SW480 (cell line): ENCODE results near the gene SLC38A9.
A peak's percentile ranks its signal among the peaks of the same experiment; 100 is the strongest.
"Not testable (repeated sequence)": the region's sequence is repeated elsewhere in the genome, so short reads cannot be mapped to it uniquely, and the experiment has no call there.

ENCODE experiments used
- DNase-seq: peaks from one replicate; pipeline ENCODE4 v3.0.0-alpha.2; 2016; ENCODE audit warnings: low spot score

Gene SLC38A9, protein sequence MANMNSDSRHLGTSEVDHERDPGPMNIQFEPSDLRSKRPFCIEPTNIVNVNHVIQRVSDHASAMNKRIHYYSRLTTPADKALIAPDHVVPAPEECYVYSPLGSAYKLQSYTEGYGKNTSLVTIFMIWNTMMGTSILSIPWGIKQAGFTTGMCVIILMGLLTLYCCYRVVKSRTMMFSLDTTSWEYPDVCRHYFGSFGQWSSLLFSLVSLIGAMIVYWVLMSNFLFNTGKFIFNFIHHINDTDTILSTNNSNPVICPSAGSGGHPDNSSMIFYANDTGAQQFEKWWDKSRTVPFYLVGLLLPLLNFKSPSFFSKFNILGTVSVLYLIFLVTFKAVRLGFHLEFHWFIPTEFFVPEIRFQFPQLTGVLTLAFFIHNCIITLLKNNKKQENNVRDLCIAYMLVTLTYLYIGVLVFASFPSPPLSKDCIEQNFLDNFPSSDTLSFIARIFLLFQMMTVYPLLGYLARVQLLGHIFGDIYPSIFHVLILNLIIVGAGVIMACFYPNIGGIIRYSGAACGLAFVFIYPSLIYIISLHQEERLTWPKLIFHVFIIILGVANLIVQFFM

DNA sequence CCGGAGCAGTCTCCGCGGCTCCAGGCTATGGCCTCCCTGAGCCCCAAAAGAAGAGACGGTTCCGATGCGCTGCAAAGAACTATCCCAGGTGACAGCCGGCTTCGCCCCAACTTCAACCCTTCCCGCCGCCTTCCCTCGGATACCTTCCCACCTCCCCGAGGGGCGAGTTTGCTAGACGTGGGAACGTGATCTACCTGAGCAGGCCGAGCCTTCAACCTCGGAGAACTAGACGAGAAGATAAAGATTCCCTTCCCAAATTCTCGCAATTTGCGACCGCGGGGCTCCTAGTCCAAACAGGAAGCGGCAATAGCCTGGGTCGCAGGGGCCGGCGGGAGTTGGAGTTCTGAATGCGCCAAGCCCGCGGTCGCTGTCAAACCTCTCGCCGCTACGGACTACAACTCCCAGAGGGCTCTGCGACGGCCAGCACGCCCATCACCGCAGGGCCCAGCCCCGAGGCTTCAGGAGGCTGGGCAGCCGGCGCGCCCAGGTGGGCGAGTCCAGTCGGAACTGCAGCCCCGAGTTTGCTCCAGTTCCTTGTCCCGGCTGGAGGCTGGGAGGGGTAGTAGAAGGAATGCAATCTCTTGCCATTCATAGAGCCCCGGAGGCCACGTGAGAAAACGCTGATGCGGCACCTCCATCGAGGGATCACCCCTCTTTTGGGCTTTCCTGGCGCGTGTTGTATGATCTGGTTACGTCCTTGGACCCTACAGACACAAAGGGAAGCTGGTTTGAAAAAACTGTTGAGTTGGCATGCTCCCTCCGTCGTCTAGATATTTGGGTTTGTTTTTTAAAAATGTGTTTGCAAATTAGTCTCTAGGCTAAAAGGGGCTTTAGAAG, at the start of gene SLC38A9:
Gene SLC38A9 (minus strand): TSS at position 302 of the 837 bp plus-strand sequence. CDS start 14,366 bp downstream, outside the sequence.
- peak; percentile 93 for DNase-seq

DNA sequence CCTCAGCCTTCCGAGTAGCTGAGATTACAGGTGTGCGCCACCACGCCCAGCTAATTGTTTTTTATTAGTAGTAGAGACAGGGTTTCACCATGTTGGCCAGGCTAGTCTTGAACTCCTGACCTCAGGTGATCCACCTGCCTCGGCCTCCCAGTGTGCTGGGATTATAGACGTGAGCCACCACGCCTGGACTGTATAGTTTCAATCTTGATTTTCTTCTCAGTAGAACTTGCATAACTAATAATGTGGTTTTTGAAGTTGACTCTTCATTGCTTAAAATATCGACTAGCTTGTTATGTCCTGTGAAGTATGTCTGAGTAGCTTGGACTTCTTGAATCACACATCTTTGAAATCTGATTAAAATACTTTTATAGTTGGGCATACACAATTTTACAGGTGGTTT, 49.6 kb upstream of the SLC38A9 start:
- DNase-seq = not testable (repeated sequence)

DNA sequence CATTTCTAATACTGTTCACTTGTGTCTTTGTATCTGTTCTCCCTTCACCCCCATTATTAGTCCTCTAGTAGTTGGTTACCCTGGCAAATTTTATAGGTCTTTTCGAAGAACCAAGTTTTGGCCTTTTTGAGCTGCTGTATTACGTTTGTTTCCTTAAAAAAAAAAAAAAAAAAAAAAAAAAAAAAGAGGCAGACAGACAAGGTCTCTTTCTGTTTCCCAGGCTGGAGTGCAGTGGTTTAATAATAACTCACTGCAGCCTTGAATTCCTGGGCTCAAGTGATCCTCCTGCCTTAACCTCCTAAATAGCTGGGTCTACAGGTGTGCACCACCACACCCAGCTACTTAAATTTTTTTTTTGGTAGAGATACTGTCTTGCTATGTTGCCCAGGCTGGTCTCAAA, 46.6 kb upstream of the SLC38A9 start:
- DNase-seq = no peak

DNA sequence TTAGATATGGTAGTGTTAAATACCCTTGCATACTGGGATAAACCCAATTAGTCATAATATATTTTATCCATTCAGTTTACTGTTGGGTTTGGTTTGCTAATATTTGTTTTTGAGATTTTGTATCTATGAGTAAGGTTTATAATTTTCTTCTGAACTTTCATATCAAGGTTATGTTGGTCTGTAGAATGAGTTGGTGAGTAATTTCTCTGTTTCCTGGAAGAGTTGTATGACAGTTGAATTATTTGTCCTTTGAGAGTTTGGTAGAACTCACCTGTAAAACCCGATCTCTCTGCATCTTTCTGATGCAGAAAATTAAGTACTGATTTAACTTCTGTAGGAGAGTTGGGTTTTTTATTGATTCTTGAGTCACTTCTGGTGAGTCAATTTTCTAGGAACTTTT, 46.1 kb upstream of the SLC38A9 start:
- DNase-seq = no peak

DNA sequence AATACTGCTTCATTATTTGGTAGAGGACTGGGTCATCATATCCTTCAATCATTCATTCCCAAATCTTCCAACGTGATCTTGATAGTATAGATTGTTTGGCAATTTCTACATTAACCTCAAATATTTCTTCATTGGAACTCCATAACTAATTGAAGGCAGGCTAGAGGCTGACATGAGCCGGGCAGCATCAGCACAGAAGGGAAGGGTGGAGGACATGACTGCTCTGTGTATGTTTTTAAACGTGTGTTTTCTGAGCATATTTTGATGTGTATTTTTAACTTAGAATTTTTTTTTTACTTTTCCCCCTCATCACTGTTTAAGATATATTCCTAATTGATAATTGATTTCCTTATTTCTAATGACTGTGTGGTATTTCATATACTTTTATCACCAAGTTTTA, 38.4 kb upstream of the SLC38A9 start:
- no peak for DNase-seq

DNA sequence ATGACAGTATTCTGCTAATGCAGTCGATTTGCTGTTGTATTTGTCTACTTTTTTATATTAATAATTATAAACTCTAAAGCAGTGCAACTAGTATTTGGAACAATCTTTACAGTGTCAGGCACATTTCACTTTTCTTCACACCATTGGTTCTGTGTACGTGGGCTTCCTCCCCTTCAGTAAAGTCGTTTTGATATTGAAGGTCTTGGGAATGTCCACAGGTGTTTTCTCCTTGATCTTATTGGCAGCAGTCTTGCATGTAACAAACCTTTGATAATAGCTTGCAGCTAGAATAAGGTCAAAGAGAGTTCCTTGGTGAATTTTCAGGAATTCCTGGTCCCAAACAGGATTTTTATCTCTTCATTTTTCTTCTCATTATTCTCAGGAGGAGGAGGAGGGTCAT, 37.9 kb upstream of the SLC38A9 start:
- DNase-seq = no peak

DNA sequence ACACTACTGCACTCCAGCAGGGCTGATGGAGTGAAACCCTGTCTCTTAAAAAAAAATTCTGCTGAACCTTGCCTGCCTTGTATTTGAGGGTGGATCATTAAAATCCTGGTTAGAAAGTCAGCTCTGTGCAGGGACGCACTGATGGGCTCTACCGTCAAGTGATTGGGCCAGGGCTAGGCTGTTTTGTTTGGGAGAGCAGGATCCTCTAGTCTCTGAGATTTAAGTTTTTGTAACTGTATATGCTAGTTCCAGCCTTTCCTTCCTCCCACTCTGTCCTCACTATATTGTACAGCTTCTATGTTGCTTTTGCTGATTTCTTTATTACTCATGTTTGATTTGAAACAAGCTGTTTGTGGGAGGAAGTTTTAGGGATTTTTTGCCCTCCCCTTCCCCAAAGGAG, 37.3 kb upstream of the SLC38A9 start:
- DNase-seq = no peak

DNA sequence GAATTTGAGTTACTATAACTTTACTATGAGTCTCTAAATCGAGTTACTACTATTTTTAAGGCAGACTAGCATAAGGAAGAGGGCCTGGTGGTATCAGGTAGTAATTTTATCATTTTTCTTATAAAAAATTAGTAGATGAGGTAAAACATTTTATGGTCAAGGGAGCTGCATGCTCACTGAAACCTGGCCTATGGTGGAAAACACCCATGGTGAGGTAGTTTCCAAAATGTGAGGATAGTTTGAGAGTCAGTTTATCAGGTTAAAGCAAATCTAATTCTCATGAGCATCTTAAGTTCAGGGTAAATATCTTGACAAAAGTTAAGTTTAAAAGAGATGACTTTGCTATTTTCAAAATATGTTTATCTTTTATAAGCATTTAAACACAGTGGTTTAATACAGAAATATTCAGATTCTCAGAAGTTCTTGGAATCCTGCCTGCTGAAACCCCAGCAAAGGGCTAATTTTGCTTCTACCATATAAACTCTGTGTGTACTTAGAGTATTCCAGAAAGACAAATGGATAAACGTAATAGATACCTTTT, 35.7 kb upstream of the SLC38A9 start:
- no peak for DNase-seq

DNA sequence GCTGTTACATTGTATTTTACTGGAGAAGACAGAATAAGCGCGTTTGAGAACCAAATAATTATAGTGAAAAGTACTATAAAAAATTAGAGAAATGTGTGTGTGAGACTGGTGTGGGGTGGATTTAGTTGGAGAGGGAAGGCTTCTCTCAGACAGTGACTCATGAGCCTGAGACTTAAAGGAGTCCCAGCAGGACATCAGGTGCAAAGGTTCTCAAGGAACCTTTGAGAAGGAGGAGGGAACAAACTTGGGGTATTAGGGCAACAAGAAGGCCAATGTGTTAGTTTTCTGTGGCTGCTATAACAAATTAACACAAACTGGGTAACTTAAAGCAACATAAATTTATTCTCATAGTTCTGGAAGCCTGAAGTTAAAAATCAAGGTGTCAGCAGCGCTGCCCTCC, 30.7 kb upstream of the SLC38A9 start:
- no peak for DNase-seq

DNA sequence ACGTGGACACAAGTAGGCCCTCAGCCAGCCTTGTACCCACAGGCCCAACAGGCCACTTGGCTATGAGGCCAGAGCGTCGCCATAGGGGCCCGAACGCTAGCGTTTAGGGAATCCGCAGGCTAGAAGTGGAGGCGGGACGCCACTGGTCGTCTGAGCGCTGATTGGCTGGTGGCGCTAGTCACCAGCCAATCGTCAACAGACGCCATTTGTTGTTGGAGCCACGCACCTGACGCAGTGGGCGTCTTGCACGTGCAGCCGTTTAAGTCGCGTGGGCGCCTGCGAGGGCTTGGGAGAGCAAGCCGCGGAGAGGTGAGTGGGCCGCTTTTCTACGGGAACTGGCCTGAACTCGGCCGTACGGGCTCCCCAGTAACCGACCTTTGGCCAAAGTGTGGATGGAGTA, 25.7 kb upstream of the SLC38A9 start, which contains the start of gene DDX4:
Gene DDX4 (plus strand): TSS at position 269 of the 400 bp plus-strand sequence. CDS start 903 bp downstream, outside the sequence.
- no peak for DNase-seq

DNA sequence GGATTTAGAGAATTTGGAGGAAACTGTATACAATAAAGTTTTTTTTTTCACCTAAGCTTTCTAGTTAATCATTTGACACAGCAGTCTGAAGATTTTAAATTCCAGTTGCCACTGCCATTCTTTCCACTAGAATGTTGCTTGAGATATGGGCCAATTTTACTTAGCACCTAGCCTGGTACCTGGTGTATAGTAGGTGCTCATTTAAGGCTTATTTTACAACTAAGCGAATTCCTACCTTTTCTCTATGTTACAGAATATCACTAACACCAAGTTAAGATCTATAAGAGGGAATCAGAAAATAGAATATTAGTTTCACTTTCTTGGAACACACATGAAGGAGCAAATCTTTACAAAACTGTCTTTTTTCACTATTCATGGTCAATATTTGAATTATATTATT, 22.5 kb upstream of the SLC38A9 start:
- DNase-seq = no peak

DNA sequence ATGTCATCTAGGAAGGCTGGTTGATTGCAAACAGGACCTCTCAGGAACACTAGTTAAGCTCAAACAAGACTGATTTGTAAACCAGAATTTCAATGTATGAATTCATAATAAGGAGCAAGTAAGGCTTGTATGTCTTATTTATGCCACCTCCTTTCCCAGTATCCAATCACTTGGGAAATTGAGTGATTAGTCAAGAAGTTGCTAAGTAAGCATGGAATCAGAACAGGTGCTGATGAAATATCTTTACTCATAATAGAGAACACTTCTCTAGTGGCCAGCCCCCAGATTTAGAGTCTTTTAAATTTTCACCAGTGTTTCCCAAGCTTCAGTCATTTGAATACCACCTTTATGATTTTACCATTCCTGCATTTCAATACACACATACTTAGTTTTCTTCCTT, 20.5 kb upstream of the SLC38A9 start:
- DNase-seq = no peak

DNA sequence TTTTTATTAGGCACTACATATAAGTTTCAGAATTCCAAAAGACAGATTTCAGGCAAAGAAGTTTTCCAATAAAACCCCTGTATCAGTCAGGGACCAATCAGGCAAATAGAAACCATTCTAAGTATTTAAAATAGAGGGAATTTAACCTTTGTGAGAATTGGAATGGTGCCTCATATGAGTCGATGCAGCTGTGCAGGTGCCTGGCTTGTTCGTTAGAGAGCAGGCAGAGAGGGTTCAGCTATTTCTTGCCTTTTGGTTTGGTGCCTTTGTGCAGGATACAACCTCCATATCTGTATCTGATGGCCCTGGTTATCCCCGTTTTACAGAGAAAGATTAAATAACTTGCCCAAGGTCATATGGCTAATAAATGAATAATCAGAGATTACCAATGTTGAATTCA, 19.7 kb upstream of the SLC38A9 start:
- no peak for DNase-seq

DNA sequence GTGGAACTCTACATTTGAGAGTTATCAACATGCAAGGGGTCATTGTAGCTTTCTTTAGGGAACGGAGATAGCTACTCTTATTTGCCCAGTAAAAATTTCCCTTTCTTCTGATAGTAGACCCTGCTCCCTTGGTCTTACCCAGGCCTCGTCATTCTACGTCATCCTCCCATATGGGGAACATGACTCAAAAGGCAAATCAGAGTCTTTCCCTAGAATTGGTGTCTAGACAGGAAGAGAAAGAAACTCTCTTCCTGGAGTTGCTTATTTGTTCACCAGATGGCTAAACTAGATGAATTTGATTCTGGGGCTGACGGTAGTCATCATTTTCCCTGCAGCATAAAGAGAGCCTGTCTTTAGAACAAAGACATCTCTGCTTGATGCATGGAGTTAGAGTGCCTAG, 12.2 kb upstream of the SLC38A9 start:
- DNase-seq = no peak

DNA sequence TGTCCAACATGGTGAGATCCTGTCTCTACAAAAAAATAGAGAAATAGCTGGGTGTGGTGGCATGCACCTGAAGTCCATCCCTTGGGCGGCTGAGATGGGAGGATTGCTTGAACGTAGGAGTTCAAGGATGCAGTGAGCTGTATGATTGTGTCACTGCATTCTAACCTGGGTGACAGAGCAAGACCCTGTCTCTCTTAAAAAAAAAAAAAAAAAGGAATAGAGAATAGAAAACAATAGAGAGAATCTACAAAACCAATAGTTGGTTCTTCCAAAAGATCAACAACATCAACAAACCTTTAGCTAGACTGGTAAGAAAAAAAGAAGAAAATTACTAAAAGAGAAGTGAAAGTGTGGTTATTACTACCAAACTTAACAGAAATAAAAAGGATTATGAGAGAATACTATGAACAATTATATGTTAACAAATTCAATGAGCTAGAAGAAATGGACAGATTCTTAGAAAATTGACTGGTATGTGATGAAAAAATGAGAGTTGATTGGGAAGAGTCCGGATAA, 8.1 kb upstream of the SLC38A9 start:
- DNase-seq = no peak

DNA sequence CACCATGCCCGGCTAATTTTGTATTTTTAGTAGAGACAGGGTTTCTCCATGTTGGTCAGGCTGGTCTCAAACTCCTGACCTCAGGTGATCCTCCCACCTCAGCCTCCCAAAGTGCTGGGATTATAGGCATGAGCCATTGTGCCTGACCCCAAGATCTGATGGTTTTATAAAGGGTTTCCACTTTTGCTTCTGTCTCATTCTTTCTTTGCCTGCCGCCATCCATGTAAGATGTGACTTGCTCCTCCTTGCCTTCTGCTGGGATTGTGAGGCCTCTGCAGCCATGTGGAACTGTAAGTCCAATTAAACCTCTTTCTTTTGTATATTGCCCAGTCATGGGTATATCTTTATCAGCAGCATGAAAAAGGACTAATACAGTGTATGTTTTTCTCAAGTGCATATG, 6.9 kb upstream of the SLC38A9 start:
- DNase-seq = not testable (repeated sequence)

DNA sequence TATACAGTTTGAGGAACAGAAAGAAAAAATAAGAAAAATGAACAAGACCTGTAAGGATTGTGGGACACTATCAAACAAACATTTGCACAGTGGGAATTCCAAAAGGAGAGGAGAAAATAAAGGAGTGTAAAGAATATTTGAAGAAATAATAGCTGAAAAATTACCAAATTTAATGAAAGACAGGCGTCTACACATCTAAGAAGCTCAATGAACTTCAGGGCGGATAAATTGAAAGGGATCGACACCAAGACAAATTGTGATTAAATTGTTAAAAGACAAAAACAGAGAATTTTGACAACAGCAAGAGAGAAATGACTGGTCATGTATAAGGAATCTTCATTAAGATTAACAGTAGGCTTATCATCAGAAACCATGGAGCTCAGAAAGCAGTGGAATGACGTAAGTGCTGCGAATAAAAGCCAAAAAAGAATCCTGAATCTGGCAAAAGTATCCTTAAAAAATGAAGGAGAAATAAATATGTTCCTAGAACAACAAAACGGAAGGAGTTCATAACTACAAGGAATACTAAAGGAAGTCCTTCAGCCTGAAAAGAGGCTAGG, 3.5 kb upstream of the SLC38A9 start:
- DNase-seq = no peak

DNA sequence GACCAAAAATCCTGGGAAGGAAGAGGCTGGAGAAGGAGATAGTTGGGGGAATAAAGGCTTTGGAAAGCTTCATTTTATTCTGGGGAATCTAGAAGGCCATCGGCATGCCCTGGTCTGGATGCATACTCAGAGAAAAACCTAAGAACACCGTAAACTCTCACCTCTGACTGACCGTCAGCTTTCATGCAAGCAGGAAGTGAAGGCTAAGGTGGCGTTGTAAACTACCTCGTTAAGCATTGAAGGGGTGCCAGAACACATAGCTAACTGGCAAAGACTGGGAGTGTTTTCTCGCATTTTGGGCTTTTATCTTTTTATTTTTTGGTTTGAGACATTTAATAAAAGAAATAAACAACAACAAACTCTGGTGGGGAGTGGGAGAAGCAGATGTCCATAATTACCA, 2.6 kb upstream of the SLC38A9 start:
- DNase-seq = no peak

DNA sequence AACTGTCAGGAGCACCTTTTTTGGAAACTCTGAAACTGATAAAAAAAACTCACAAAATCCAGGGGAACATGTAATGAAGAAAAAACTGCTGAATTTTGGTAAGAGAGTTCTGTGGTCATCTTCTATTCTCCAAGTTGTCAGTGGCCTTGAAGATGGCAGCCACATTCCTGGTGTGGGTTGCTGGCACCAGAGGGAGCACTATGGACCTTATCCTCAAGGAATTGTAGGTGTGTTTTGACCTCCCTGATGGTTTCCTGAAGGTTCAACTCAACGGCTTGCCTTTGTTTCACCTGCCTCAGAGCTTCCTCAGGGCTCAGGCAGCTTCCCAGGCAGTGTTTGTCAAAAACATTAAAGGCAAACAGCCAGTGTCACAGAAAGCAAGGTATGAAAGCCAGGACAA, 2.2 kb upstream of the SLC38A9 start:
- DNase-seq = no peak

DNA sequence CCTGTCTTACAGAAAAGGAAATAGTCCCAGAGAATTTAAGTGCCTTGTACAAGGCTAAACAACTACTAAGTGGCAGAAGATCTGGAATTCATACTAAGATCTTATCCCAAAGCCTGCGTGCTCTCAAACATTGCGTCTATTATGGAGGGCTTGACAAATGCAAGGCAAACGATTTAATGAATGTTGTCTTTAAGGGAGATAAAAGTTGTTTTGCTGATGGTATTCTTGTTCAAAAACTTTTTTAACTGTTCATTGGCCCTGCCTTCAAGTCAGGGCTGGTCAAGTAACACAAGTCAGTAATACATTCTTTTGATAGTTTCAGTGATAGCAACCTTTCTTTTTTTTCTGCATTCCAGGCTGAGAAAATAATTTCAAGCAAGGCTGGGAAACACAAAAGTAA, 1.7 kb upstream of the SLC38A9 start:
- DNase-seq = no peak

DNA sequence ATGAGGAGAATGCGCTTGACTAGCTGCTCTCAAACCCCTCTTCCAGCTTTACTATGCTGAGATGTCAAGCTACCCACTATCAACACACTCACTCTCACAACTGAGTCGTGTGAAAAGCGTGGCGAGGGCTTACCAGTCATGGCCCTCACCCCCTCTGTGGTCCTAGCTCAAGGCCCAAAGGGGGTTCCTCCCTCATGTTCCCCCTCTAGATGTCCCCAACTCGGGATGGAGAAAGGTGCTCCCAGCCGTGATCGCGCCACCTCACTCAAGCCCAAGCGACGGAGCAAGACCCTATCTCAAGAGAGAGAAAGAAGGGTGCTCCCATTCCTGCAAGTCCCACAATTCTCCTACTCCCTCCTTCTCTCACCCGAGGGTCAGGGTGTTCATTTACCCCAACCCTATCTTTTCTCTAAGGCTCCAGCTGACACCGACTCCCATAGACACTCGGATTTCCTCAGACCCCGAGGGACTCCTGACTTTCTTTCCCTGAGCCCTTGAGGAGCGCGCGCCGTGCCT, 559 bp downstream of the SLC38A9 start:
- no peak for DNase-seq

DNA sequence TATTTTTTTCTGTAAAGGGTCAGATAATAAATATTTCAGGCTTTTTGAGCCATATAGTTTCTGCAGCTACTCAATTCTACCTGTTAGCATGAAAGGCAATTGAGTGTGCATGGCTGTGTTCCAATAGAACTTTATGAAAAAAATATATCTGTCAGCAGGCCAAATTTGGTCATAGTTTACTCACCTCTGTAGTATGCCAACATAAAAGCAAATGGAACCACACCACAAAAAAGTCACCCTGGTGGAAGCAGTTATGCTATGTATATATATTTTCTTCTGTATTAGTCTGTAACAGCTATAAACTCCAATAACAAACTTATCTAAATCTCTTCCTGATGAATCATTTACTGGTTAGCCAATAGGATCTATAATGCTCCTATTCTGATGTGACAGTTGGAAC, 3.4 kb downstream of the SLC38A9 start:
- peak; percentile 2 for DNase-seq
